Cardiac fibroblast (primary cell): ENCODE data around the gene TJP3.
"Not testable (repeated sequence)": the region's sequence is repeated elsewhere in the genome, so short reads cannot be mapped to it uniquely, and the experiment has no call there.

Experiments used
- DNase-seq, 2 donors: peaks; one replicate each; pipeline versions ENCODE4 v3.0.0 to v3.0.0-alpha.2; 2010; ENCODE audit warnings: low read depth in 2 of 2
- H3K4me3 ChIP-seq, 2 donors: replicated peaks in 1 of 2; 1 replicate in 1 of 2; 2 replicates in 1 of 2; pipeline ENCODE4 v1.5.1; 2011; ENCODE audit warnings: low read depth in 2 of 2, low read length in 2 of 2, mild to moderate bottlenecking in 2 of 2, moderate library complexity in 1 of 2
- TF ChIP-seq, protein P1 (sequence below): IDR thresholded peaks from one replicate; pipeline ENCODE4 v1.5.1; 2011; ENCODE audit warnings: low read depth, mild to moderate bottlenecking, low read length, inconsistent platforms

TJP3 gene

DNA sequence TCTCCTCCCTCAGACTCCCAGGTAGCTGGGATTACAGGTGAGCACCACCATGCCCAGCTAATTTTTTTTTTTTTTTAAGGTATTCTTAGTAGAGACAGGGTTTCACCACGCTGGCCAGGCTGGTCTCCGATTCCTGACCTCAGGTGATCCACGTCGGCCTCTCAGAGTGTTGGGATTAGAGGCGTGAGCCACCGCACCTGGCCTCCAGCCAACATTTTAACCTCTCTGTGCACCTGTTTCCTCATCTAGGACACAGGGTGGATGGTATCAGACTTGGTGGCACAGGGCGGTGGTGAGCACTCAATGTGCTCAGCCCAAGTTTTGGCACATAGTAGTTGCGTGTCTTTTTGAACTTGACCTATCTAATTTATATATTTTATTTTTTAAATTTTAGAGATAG, 40.8 kb downstream of the TJP3 start:
- H3K4me3 ChIP-seq = no peak overlapping the region
- DNase-seq = no peak
- TF ChIP-seq, protein P1, sequence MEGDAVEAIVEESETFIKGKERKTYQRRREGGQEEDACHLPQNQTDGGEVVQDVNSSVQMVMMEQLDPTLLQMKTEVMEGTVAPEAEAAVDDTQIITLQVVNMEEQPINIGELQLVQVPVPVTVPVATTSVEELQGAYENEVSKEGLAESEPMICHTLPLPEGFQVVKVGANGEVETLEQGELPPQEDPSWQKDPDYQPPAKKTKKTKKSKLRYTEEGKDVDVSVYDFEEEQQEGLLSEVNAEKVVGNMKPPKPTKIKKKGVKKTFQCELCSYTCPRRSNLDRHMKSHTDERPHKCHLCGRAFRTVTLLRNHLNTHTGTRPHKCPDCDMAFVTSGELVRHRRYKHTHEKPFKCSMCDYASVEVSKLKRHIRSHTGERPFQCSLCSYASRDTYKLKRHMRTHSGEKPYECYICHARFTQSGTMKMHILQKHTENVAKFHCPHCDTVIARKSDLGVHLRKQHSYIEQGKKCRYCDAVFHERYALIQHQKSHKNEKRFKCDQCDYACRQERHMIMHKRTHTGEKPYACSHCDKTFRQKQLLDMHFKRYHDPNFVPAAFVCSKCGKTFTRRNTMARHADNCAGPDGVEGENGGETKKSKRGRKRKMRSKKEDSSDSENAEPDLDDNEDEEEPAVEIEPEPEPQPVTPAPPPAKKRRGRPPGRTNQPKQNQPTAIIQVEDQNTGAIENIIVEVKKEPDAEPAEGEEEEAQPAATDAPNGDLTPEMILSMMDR = no peak

DNA sequence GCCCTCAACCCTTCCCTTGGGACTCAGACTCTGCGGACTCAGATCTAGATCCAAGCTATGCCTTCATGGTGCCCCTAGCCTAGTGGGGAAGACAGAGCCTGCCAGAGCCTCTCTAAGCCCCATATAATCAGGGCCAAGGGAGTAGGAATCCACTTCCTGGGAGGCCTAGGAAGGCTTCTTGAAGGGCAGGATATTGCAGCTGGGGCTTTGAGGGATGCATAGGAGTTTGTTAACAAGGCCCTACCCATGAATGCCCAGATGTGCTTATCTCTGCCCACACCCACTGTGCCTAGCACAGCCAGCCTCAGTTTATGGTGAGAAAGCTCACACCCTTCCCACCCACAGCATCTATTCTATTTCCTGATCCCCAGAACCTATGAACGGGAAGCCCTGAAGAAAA, 42.0 kb downstream of the TJP3 start:
- TF ChIP-seq, protein P1 = no peak
- no peak for DNase-seq
- no peak overlapping the region for H3K4me3 ChIP-seq

DNA sequence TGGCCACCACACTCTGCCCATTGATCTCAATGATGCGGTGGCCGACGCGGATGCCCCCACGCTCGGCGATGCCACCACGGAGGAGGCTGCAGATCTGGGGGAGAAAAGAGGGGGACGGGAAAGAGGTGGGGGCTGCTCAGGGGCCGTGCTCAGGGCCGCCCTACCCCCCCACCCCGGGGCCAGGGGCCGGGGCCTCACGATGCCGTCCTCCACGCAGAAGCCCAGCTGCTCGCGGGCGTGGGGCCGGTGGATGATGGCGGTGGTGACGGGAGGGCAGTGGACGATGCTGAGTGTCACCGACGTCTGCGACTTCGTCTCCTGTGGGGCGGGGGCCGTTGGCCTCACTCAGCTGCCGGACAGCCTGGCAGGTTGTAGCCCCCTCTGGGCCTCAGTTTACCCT, 43.1 kb downstream of the TJP3 start:
- no peak overlapping the region for H3K4me3 ChIP-seq
- TF ChIP-seq, protein P1 = no peak
- no peak for DNase-seq

DNA sequence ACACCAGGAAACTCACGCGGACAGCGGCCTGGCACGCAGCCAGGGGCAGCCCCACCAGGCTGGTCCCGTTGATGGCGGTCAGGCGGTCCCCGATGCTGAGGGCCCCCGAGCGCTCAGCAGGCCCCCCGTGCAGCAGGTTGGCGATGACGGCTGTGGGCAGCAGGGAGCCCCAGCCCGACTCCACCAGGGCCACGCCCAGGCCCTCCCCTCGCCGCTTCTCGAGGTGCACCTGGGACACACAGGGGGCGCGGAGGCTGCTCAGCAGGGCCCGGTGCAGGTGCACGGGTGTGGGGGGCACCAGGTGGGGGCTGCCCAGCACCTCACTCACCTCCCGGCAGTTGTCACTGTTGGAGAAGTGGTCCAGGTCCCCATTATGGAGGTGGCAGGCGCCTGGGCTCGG, 44.3 kb downstream of the TJP3 start:
- DNase-seq = no peak
- no peak overlapping the region for H3K4me3 ChIP-seq
- TF ChIP-seq, protein P1 = no peak

DNA sequence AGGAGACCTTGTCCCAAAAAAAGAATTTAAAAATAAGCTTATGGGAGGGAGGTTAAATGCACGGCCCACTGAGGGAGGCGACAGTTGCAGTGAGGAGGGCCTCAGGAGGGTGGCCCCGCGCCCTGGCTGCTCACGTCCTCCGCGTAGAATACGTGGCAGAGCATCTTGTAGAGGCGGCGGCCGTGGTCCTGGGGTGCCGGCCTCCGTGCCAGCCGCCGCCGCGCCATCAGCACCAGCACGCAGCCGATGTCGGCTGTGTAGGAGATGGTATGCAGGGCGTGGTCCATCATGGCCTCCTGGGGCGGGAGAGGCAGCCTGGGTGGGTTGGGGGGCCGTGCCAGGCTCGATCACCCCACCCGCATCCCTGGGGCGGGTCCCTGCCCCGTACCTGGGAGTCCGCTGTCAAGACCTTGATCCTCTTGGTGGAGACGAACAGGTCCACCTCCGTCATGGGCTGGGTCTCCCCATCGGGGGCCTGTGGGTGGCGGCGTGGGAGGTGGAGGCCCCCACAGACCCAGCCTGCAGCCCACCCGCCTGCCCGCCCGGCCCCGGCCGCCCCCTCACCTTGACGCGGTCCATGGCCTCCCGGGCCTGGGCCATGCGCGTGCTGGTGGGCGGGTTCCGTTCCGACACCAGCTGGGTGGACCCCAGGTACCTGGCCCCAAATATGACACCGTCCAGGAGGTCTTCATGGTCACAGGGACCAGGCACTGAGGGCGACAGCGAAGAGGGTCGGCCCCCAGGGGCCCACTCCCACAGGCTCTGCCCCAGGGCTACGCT, 45.6 kb downstream of the TJP3 start:
- H3K4me3 ChIP-seq = no peak overlapping the region
- TF ChIP-seq, protein P1 = no peak
- DNase-seq = no peak

DNA sequence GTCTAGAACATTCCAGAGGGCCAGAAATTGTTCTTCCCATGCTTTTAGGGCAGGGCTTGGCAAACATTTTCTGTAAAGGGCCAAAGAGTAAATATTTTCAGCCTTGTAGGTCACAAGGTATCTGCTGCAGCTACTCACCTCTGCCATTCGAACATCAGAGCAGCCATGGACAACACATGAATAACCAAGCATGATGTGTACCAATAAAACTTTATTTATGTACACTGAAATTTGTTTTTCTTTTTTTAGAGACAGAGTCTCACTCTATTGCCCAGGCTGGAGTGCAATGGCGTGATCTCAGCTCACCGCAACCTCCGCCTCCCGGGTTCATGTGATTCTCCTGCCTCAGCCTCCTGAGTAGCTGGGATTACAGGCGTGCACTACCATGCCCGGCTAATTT, 49.5 kb downstream of the TJP3 start:
- not testable (repeated sequence) for DNase-seq, H3K4me3 ChIP-seq

DNA sequence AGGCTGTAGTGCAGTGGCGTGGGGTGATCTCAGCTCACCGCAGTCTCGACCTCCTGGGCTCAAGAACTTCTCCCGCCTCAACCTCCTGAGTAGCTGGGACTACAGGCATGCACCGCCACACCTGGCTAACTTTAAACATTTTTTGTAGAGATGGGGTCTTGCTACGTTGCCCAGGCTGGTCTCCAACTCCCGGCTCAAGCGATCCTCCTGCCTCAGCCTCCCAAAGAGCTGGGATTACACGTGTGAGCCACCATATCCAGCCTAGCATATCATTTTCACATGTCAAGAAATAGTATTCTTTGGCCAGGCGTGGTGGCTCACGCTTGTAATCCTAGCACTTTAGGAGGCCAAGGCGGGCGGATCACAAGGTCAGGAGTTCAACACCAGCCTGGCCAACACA, 50.1 kb downstream of the TJP3 start:
- H3K4me3 ChIP-seq, DNase-seq: not testable (repeated sequence)
